Germinal center (tissue), 1 donor: Measurements from ENCODE around the gene MAN1B1.
"Not testable (repeated sequence)": the region's sequence is repeated elsewhere in the genome, so short reads cannot be mapped to it uniquely, and the experiment has no call there.

Experiments used
- DNase-seq: peaks from one replicate; pipeline ENCODE4 v3.0.0; 2012; ENCODE audit warnings: mixed read lengths, low spot score

The MAN1B1 gene

DNA sequence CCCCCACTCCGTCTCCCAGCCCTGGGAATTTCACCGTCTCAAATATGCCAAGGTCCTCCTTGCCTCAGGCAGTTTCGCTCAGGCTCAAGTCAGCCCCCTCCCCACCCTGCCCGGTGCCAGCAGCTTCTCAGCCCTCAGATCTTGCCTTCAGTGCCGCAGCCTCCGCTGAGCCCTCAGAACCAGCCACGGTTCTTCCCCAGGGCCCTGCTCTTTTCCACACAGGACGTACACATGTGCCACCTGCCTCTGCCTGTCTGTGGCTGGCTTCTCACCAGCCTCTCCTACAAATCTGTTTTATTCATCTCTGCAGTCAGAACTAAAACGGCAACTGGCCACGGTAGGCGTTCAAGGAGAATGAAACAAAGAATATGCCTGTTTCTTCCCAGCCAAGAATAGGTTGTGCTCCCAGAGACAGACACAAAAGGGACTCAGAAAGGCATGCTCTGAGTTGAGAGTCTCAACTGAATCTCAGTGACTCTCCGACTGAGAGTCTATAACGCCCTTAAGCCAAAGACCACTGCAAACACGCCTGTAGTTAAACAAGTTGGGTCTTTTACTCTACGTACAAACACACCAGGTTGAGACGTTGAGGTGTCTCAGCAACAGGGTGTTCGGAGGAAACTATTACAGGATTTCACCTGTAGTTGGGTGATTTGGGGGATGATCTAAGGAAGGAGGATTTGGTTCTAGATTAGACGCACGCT is 41.5 kb downstream of the MAN1B1 start:
- DNase-seq, result peak; percentile 40

DNA sequence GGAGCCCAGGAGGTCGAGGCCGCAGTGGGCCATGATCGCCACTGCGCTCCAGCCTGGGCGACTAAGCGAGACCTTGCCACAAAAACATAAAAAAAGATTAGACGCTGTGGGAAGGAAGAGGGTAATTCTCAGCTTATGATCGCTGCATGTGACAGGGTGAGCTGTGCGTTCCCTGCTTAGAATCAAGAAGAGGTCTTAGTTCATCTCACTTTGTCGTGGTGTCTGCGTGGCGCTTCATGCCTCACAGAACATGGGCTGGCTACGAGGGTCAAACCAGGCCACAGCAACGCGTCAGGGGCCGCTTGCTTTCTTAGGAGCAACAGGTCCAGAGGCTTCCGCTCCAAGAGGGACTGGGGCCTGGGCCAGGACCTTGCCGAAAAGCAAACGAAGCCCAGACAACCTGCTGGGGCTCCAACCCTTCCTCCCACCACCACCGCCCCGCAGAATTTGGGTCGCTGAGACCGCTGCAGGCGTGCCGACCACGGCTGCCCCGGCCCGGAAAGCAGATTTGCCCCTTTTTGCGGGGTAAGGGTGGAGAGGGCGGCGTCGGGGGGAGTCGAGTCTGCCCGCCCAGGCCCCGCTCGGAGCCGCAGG is 42.2 kb downstream of the MAN1B1 start:
- no peak for DNase-seq

DNA sequence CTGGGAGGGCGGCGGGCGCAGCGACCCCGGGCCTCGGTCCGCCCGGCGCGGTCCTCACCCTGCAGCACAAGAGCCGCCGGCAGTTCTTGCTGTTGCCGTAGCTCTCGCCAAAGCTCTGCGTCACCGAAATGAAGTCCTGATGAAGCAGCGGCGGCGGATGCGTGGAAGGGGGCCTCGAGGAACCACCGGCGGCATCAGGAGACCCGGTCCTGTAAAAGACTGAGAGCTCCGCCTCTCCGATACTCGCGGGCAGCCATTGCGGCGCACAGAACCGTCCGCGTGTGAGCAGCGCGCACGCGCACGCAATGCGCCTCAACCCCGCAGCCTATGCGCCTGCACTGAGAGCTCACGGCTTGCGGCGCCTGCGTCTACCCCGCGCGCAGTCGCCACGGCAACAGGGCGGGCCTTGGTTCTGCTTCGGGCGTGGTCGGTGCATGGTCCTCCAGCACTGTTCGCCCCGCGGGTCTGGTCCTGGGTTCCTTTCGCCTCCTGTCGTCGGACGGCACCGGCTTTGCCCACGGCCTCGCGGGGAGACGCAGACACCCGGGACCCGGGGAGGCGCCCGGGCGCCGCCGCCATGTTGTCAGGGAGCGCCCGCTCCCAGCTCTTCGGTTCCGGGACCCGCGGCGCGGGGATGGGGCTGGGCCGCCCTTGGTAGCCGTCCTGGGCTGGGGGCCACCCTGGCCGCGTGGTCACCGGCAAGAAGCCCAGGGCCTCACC is 42.8 kb downstream of the MAN1B1 start:
- peak; percentile 91 for DNase-seq

DNA sequence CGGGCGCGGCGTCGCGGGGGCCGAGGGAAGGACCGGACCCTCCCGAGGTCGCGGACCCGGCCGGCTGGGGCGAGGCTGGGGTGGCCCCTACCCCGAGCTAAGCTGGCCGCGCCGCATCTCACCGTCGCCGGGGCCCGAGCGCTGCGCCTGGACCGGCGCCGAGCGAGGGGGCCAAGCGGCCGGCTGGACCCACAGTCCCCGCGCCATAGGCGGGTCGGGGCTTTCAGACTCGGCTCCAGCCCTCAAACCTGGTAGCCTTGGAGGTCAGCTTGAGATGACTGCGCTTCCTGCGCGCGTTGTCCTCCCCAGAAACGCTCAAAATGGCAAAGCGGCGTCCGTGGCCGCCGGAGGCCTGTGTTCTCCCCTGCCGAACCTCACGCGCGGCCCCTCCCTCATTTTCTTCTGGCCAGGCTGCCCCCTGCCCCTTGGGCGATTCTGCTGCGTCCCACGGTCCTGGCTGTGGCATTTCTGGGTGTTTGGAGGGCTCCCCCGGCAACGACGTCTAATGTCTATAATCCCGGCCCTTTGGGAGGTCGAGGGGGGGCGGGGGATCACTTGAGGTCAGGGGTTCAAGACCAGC is 43.5 kb downstream of the MAN1B1 start:
- DNase-seq, result no peak

DNA sequence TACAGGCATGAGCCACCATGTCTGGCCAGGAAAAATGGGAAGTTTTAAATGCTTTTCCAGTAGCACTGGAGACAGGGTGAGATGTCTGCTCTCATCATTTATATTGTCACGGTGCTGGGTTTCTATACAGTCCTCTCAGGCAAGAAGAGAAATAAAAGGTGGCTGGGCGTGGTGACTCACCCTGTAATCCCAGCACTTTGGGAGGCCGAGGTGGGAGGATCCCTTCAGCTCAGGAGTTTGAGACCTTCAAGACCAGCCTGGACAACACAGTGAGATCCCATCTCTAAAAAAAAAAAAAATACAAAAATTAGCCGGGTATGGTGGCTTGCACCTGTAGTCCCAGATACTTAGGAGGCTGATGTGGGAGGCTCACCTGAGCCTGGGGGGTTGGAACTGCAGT is 47.4 kb downstream of the MAN1B1 start:
- DNase-seq, result no peak

DNA sequence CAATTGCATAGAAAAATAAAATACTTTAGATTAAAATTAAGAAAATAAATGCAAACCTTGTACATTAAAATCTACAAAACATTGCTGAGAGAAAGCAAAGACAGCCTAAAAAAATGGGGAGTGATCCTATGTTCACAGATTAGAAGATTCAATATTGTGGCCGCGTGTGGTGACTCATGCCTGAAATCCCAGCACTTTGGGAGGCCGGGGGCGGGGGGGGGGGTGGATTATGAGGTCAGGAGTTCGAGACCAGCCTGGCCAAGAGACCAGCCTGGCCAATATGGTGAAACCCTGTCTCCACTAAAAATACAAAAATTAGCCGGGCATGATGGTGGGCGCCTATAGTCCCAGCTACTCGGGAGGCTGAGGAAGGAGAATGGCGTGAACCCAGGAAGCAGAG is 48.4 kb downstream of the MAN1B1 start:
- DNase-seq, result not testable (repeated sequence)

DNA sequence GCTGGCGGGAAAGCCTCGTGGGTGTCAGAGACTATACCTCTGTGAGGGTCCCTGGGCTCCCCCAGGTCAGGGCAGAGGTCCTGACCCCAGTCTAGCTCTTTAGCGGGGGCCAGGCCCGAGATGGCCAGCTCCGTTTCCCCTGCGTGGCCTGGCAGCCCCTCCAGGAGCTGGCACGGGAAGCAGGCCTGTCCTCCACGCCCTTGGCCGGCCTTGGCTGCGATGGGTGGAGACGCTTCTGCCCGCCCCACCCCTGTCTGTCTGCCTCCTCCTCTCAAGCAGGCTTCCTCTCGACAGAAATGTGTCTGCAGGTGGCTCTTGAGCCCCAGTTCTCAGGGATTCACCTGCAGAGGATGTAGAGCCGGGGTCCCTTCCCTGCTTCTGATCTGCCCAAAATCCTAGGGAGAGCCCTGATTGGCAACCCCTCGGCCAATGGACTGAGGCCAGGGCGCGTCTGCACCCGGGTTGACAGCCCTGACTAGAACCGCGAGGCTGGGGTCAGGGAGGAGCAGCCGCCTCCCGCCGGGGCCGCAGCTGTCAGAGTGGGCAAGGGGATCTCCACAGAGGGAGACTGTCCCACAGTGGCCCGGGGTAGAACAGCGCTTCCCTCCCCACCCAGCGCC is 49.6 kb downstream of the MAN1B1 start:
- DNase-seq, result no peak

DNA sequence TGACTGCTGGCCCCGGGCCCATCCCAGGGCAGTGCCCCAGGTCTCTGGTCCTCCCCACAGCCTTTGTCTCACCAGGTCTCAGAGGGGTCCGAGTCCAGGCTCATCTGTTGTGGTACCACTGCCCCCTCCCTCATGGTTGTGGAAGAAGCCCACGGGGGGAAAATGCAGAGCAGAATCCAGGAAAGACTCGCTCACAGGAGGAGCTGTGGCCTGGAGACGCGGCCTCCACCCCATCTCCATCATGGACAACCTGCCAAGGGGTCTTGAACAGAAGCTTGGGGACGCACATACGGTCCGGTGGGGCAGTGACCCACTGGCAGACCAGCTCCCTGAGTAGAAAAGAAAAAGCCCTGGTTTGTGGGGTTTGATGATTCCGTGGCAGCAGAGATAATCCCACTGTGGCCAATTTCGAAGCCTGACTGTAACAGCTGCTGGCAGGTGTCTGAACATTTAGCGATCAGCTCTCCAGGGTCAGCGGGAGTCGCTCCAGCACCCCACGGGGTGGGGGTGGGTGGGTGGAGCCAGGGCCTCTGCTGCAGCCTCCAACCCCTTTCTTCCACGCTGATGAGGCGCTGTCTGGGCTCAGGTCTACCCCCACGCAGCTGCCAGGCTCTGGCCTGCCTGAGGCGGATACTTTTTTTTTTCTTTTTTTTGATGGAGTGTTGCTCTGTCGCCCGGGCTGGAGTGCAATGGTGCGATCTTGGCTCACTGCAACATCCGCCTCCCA is 50.3 kb downstream of the MAN1B1 start:
- DNase-seq, result no peak

DNA sequence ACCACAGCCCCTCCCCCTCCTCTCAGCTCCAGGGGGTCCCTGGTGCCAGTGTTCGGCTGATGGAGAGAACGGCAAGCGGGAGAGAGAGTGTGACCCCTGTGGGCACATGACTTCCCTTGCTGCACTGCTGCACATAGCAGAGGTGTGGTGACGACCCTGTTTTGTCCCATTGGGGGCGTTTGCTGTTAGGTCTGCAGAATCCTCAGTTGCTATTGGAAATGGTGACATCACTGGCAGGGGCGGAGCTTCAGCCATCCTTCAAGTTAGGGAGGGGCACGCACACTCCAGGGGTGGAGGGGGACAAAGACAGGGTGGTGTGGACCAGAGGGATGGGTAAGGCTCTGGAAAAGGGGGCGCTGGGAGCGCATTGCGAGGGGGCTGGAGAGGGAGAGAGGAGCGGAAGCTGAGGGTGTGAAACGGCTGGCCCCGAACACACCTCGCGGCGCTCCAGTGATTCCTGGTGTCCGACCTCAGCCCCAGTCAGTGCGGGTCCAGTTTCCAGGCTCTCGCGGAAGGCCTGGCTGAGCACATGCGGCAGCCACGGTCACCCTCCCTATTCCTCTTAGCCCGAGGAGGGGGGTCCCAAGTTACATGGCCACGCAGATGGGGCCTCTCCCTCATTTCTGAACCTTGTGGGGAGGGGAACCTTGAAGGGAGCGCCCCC is 51.4 kb downstream of the MAN1B1 start:
- peak; percentile 43 for DNase-seq

DNA sequence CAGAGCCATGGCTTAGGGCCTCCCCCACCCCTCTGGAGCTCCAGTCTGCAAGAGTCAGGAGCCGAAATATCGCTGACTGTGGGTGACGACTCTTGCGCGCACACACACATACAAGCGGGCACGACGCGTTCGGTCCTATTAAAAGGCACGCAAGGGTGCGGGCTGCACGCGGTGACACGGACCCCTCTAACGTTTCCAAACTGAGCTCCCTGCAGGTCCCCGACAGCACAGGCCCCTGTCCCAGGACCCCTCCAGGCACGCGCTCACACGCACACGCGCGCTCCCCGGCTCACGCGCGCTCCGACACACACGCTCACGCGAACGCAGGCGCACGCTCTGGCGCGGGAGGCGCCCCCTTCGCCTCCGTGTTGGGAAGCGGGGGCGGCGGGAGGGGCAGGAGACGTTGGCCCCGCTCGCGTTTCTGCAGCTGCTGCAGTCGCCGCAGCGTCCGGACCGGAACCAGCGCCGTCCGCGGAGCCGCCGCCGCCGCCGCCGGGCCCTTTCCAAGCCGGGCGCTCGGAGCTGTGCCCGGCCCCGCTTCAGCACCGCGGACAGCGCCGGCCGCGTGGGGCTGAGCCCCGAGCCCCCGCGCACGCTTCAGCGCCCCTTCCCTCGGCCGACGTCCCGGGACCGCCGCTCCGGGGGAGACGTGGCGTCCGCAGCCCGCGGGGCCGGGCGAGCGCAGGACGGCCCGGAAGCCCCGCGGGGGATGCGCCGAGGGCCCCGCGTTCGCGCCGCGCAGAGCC is 52.1 kb downstream of the MAN1B1 start, which contains the start of gene GRIN1:
GRIN1 (plus strand) TSS at position 433 of the 746 bp plus-strand sequence. CDS start 333 bp downstream, outside the sequence.
- DNase-seq, result peak; percentile 55

DNA sequence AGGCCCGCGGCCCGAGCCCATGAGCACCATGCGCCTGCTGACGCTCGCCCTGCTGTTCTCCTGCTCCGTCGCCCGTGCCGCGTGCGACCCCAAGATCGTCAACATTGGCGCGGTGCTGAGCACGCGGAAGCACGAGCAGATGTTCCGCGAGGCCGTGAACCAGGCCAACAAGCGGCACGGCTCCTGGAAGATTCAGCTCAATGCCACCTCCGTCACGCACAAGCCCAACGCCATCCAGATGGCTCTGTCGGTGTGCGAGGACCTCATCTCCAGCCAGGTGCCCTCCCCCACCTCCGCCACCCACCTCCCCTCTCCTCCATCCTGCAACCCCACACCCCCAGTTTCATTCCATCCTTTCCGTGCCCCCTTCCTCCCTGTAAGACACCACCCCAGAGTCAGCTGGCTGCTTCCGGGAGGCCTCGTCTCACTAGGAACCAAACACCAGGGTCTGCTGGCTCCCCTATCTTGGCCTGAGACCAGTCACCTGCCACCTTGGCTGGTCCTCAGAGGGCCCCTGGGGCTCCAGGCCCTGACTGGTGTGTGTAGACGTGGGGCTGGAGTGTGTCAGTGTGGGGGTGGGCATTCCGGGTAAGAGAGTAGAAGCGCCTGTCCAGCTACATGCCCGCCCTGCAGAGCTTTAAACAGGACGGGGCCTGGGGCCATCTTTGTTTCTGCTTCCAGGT is 52.8 kb downstream of the MAN1B1 start:
- no peak for DNase-seq

DNA sequence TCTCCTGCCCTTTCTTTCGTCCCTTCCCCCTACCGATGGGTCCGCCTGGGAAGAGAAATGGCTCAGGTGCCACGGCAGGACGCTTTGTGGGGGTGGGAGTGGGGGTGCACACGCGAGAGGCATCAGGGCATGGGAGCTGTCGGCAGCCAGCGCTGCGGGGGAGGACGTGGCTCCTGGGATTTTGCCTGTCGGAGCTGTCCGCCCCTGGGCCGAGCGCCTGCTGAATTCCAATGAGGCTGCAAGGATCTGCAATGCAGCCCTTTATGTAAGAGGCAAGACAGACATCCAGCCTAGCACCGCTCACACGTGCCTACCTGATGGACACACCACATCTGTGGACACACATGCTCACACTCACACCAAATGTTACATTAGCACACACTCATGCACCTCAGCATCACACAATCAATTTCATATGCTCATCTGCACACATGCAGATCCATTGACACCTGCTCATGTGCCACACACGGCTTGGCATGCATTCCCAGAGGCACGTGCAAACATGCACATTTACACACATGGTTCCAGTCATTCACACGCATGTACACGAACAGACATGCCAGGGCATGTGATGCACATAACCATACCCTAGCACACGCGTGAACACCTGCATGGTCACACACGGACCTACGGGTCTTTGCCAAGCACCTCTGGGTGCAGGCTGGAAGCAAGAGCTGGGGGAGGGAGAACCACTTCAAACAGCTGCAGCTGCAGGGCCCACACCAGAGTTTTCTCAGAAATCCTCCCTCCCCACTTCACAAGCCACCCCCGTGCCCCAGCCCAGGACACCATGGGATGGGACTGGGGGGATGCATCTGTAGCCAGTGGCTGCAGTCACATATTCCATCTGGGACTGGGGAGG is 53.6 kb downstream of the MAN1B1 start:
- DNase-seq, result no peak

DNA sequence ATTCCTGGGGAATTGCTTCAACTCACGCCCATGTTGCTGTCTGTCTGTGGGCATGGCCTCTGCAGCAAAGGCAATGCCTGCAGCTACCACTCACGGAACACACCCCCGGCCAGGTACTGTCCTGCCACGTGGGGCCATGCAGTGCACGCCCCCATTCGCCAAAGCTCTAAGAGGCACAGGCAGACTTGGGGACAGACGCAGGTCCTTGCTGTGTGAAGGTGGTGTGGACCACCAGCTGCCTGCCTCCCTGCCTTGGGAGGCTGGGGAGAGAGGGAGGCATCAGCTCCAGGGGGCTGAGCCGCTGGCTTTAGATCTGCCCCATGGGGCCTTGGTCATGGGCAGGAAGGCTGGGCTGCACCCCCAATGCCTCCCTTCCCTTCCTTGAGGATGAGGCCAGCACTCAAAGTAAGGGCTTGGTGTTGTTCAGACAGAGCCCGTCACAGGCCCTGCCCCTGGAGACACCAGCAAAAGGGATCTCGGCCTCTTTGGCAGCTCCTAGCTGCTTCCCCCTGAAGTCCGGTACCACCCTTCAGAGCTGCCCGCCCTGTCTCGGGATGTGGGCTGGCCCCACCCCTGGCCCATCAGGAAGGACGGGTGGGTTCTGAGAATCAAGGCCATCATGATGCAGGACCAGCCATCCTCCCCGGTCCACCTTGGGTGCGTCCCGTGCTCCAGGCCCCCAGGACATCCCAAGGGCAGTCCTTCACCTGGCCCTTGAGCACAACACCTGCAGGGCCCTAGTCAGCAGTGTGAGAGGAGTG is 54.4 kb downstream of the MAN1B1 start:
- no peak for DNase-seq

DNA sequence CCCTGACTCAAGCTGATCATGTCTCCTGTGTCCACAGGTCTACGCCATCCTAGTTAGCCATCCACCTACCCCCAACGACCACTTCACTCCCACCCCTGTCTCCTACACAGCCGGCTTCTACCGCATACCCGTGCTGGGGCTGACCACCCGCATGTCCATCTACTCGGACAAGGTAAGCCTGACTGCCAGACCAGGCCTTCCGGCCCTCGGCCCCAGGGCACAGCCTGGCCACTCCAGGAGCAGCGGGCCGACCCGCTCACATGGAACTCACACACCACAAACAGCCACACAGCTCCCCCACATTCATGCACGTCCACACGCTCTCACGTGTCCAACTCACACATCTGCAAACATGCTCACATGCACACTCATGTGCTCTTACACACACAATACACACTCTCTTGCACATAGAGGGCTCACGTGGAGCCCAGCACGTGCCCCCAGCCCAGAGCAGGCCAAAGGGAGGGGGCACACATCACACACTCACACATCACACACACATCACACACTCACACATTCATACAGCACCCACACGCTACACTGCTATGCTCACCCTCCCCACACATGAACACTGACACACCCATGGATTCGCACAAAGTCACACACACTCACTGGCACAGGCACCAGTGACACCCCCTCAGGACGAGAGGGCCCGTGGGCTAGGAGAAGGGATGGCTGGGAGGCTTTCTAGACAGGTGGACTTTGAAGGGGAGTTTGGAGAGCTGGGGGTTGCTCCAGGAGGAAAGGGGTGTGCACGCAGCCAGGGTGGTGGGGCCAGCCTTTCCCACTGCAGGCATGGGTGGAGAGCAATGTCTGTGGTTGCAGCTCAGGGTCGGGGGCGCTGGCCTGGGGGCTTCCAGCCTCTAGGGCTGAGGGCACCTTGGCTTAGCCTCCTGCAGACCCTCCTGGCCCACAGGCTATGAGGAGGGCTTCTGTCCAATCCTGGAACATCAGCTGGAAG is 55.5 kb downstream of the MAN1B1 start:
- DNase-seq, result no peak

DNA sequence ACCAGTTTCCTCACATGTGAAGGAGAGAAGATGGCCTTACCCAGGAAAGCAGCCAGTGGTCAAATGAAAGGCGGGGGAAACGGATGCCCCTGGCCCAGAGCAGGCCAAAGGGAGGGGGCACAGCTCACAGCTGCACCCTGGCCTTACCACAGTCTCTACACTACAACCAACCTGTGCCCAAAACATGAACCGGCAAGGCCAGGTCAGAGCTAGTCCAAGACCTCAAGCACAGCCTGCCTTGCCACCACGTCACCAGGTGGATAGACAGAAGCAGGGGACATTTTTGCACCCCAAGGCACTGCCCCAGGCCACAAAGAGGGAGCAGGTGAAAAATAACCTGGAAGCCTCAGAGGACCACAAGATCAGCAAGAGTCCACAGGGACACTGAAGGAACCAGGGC is 56.7 kb downstream of the MAN1B1 start:
- DNase-seq, result no peak

DNA sequence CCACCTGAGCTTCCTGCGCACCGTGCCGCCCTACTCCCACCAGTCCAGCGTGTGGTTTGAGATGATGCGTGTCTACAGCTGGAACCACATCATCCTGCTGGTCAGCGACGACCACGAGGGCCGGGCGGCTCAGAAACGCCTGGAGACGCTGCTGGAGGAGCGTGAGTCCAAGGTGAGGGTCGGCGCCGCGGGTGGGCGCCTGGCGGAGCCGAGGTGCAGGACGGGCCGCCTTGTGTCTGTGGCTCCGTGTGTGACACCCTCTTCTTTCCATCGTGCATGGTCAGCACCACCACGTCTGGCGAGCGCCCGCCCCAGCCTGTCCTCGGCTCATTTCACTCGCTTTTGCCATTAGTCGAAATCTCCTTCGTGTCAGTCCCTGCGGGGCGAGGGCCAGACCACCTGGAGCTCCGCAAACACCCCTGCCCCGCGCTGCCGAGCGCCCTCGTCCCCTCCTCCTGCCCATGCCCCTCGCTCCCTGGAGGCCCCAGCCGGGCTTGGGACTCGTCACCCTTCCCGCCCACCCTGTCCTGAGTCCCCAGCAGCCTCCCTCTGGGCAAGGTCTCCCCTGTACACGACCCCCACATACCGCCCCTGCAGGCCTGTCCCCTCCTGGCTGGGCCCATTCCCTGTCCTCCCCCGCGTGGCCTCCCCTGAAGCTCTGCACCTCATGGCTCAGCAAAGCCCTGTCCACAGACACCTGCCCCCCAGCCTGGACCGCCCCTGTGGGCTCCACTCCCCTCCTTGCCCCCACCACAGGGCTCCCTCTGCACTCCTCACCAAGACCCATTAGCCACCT is 59.1 kb downstream of the MAN1B1 start:
- no peak for DNase-seq
